GM23338 (cell line): ENCODE data around the gene HBS1L. TPM values are rescaled to one million over a fixed set of nuclear protein-coding genes. Genes with fewer than 3 reads are reported as not detected.

Experiments used
- ATAC-seq: fragments of 200-7000 bp; cut with Tn5 transposase; 3 replicates; pipeline ENCODE4 v1.9.1; 2020
- DNase-seq: peaks from one replicate; pipeline ENCODE4 v3.0.0-alpha.2; 2015; ENCODE audit warnings: low spot score
- H2AFZ ChIP-seq: fragments of 200-600 bp; sonication (generic); 2 replicates; pipeline ENCODE4 v1.8.0; 2016; ENCODE audit warnings: antibody characterized with exemption, mild to moderate bottlenecking, moderate library complexity
- H3F3A ChIP-seq: fragments of 200-600 bp; sonication (generic); replicated peaks from 2 replicates; pipeline ENCODE4 v1.8.0; 2017; ENCODE audit warnings: antibody characterized with exemption, mixed run types, low read depth
- H3K27ac ChIP-seq: fragments of 200-600 bp; sonication (generic); 2 replicates; pipeline ENCODE4 v1.6.1; 2016; ENCODE audit warnings: low read depth
- H3K27me3 ChIP-seq: fragments of 200-600 bp; sonication (generic); 2 replicates; pipeline ENCODE4 v1.8.0; 2016; ENCODE audit warnings: mild to moderate bottlenecking, mixed run types, moderate library complexity; ENCODE audit not compliant: insufficient read depth
- H3K36me3 ChIP-seq: fragments of 200-600 bp; sonication (generic); 2 replicates; pipeline ENCODE4 v1.8.0; 2016; ENCODE audit warnings: mild to moderate bottlenecking; ENCODE audit not compliant: insufficient read depth
- H3K4me1 ChIP-seq: fragments of 200-600 bp; sonication (generic); 2 replicates; pipeline ENCODE4 v1.8.0; 2016; ENCODE audit warnings: mild to moderate bottlenecking, moderate library complexity; ENCODE audit not compliant: insufficient read depth
- H3K4me2 ChIP-seq: fragments of 200-600 bp; sonication (generic); 2 replicates; pipeline ENCODE4 v1.7.1; 2017; ENCODE audit warnings: mixed run types
- H3K4me3 ChIP-seq: fragments of 200-600 bp; sonication (generic); 2 replicates; pipeline ENCODE4 v1.6.1; 2016; ENCODE audit warnings: mixed run types
- H3K79me2 ChIP-seq: fragments of 200-600 bp; sonication (generic); replicated peaks from 2 replicates; pipeline ENCODE4 v1.8.0; 2017; ENCODE audit warnings: mild to moderate bottlenecking; ENCODE audit not compliant: insufficient read depth
- H3K9me2 ChIP-seq: fragments of 200-600 bp; sonication (generic); 2 replicates; pipeline ENCODE4 v1.8.0; 2017; ENCODE audit not compliant: insufficient read depth
- H4K20me1 ChIP-seq: fragments of 200-600 bp; sonication (generic); replicated peaks from 2 replicates; pipeline ENCODE4 v1.8.0; 2017; ENCODE audit warnings: mild to moderate bottlenecking; ENCODE audit not compliant: insufficient read depth
- H3K27ac Mint-ChIP-seq: 2 replicates; pipeline ENCODE4 v1.8.0; 2020; ENCODE audit warnings: inconsistent platforms, mild to moderate bottlenecking, moderate library complexity, mixed read lengths
- H3K27me3 Mint-ChIP-seq: 3 replicates; pipeline ENCODE4 v1.8.0; 2022; ENCODE audit warnings: low read depth, mild to moderate bottlenecking, moderate library complexity, mixed read lengths, inconsistent platforms; ENCODE audit not compliant: insufficient read depth, poor library complexity
- H3K36me3 Mint-ChIP-seq: 3 replicates; pipeline ENCODE4 v1.8.0; 2021; ENCODE audit warnings: low read depth, mild to moderate bottlenecking, inconsistent platforms, moderate library complexity, mixed read lengths
- H3K4me1 Mint-ChIP-seq: 3 replicates; pipeline ENCODE4 v1.8.0; 2020; ENCODE audit warnings: mild to moderate bottlenecking, inconsistent platforms, mixed read lengths
- H3K4me3 Mint-ChIP-seq: 3 replicates; pipeline ENCODE4 v1.8.0; 2021; ENCODE audit warnings: moderate library complexity, mild to moderate bottlenecking, inconsistent platforms, mixed read lengths
- H3K9me3 Mint-ChIP-seq: 3 replicates; pipeline ENCODE4 v1.8.0; 2020; ENCODE audit warnings: moderate library complexity, mild to moderate bottlenecking, inconsistent platforms, mixed read lengths
- ETS1 ChIP-seq: IDR thresholded peaks from 2 replicates; pipeline ENCODE4 v1.6.1; 2016; ENCODE audit warnings: antibody characterized with exemption
- NANOG ChIP-seq: IDR thresholded peaks from 2 replicates; pipeline ENCODE4 v1.6.1; 2016; ENCODE audit warnings: antibody characterized with exemption, borderline replicate concordance
- POLR2AphosphoS5 ChIP-seq: IDR thresholded peaks from 2 replicates; pipeline ENCODE4 v1.6.1; 2016; ENCODE audit warnings: antibody characterized with exemption, low read depth
- STAT1 ChIP-seq: IDR thresholded peaks from one replicate; pipeline ENCODE4 v1.6.1; 2016; ENCODE audit warnings: antibody characterized with exemption; ENCODE audit not compliant: unreplicated experiment
- ZNF114 ChIP-seq: fragments of 250-450 bp; sonication (Bioruptor Pico); IDR thresholded peaks from 2 replicates; pipeline ENCODE4 v1.5.0; 2020; ENCODE audit warnings: mild to moderate bottlenecking, moderate library complexity
- ZNF462 ChIP-seq: fragments of 250-450 bp; sonication (Bioruptor Pico); IDR thresholded peaks from 2 replicates; pipeline ENCODE4 v1.5.0; 2020; ENCODE audit warnings: mild to moderate bottlenecking, moderate library complexity
- polyA plus RNA-seq: library from polyadenylated mRNA; unstranded; fragments of >200 nt; fragmentation: Nextera tagmentation; extraction: Ambion mirVana; gene quantifications from 2 replicates; pipeline ENCODE4 v1.2.1, GENCODE V29; 2016
- total RNA-seq: library from RNA; depleted of rRNA; stranded (reverse); fragments of >200 nt; shearing (Covaris generic); gene quantifications from 2 replicates; pipeline ENCODE4 v1.2.3, GENCODE V29; 2014

Gene HBS1L
- total and polyA plus RNA-seq, 2 experiments from 2014 or later, result 59.9 to 94.1 TPM

GRCh38 chr6:135086414-135086764, 31.8 kb upstream of the HBS1L start (continued):
- TF ChIP-seq ZNF462 (CRISPR knock-in tag) (no peak), ZNF114 (CRISPR knock-in tag) (no peak)

GRCh38 chr6:135085700-135086413, 31.2 kb upstream of the HBS1L start:
- ATAC-seq (no peak), DNase-seq (no peak)
- H3K4me3 Mint-ChIP-seq, result no peak overlapping the region
- Histone ChIP-seq H3K79me2 (no peaks in the 10 kb centered on the region), H3K27ac (no peak overlapping the region), H3K4me3 (no peak overlapping the region), H3K4me1 (peaks cover 4% of the 10 kb centered on the region; the same call in 1 of the 2 replicates), H2AFZ (no peak overlapping the region), H3K9me2 (no peaks in the 10 kb centered on the region), H3K36me3 (no peaks in the 10 kb centered on the region), H3F3A (no peaks in the 10 kb centered on the region), H4K20me1 (no peaks in the 10 kb centered on the region), H3K4me2 (no peak overlapping the region), H3K27me3 (no peaks in the 10 kb centered on the region)
- TF ChIP-seq ETS1, result no peak
- no peak for TF ChIP-seq ZNF462 (CRISPR knock-in tag)
- no peak for TF ChIP-seq STAT1
- no peak for TF ChIP-seq ZNF114 (CRISPR knock-in tag)
- no peak for TF ChIP-seq NANOG
- TF ChIP-seq POLR2AphosphoS5, result no peak
- no peak overlapping the region for H3K27ac Mint-ChIP-seq
- peaks cover 6% of the 10 kb centered on the region; the same call in 2 of the 3 replicates for H3K4me1 Mint-ChIP-seq
- H3K9me3 Mint-ChIP-seq, result peaks cover 10% of the 10 kb centered on the region; the same call in 2 of the 3 replicates
- H3K27me3 Mint-ChIP-seq, result no peaks in the 10 kb centered on the region
- H3K36me3 Mint-ChIP-seq, result peaks cover 6% of the 10 kb centered on the region; the same call in 1 of the 3 replicates
